ENCODE data around the gene DYSF. TPM values are rescaled to one million over a fixed set of nuclear protein-coding genes. Genes with fewer than 3 reads are reported as not detected.

Gene DYSF
- total and polyA plus RNA-seq, 3 donors from 2014 or later = 6.8 to 10.9 (median 8.9) TPM

DNA sequence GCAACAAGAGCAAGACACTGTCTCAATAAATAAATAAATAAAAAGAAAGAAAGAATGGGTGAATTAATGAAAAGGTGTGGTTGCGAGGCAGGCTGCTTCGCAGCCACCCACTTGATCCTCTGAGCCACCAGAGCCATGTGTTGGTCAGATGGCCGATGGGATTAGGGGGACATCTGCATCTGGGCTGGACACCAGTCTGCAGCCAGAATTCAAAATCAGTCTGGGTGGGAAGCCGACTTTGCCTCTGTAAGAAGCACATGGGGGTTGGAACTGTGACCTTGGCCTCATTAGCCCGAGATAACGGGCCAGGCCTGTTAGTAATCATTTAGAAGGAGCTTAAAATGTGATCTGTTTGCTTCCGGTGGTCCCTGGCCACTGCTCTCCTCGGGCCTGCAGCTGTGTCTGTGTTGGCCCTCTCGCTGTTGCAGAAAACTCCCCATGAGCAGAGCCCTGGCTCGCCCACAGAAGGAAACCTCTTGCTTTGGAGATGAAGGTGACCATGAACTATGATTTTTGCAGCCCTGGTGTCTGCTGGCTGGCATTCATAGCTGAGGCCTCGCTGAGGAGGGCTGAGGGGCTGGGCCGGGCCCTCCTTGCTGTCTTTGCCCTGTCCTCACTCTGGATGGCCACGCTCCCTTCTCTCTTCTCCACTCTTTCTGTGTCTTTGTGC, 94.4 kb downstream of the DYSF start:
- TF ChIP-seq POLR2A (IDR thresholded peaks at IDR 0.05) = no peak
- TF ChIP-seq, protein P1, sequence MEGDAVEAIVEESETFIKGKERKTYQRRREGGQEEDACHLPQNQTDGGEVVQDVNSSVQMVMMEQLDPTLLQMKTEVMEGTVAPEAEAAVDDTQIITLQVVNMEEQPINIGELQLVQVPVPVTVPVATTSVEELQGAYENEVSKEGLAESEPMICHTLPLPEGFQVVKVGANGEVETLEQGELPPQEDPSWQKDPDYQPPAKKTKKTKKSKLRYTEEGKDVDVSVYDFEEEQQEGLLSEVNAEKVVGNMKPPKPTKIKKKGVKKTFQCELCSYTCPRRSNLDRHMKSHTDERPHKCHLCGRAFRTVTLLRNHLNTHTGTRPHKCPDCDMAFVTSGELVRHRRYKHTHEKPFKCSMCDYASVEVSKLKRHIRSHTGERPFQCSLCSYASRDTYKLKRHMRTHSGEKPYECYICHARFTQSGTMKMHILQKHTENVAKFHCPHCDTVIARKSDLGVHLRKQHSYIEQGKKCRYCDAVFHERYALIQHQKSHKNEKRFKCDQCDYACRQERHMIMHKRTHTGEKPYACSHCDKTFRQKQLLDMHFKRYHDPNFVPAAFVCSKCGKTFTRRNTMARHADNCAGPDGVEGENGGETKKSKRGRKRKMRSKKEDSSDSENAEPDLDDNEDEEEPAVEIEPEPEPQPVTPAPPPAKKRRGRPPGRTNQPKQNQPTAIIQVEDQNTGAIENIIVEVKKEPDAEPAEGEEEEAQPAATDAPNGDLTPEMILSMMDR (IDR thresholded peaks at IDR 0.05) = no peak
- intact Hi-C loops (cut with DNase I; ENCODE audit: low total_unique reads) = loop anchor here (5.0 kb wide), 1 partner anchor 605 kb away; no protein-coding TSS in a partner anchor
- 56 to 78% methylated on average over 12 to 13 of the region's 13 CpGs for WGBS, 2 donors

DNA sequence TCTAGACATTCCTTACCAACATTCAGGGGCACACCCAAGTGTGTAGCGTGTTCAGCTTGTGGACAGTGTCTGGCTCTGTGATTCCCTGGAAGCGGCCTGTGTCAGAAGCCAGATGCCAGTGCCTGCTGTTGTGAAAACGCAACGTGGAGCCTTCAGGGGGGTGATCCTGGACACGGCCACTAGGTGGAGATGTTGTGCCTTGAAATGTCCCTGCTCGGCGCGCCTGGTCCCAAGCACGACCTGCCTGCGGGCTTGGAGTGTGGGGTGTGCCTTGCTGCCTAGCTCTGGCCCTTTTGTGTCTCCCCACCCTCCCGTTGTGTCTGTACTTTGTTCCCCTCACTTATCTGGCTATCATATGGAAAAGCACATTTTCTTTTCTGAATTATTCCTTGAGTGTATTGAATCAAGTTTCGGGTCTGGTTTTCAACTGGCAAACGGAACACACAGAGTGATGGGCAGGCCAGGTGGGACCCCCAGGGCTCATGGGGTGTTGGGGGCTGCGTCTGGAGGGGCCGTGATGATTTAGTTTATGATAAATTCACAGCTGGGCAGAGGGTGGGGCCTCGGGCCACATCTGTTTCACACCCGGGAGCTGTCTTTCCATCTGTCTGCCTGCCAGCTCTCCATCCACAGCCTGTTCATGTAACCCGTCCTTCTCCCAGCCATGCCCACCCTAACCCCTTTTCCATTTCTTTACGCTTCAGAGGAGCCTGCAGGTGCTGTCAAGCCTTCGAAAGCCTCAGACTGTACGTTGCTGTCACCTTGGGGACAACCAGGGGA, 95.5 kb downstream of the DYSF start:
- Histone ChIP-seq H3K4me3 (no peak overlapping the region), H3K27ac (no peak overlapping the region), H3K27me3 (no peaks in the 10 kb centered on the region), H3K36me3 (ENCODE audit: low read depth, missing control alignments) (no peaks in the 10 kb centered on the region), H3K9me3 (no peaks in the 10 kb centered on the region), H3K4me1 (peaks cover 8% of the 10 kb centered on the region)
- WGBS, 2 donors = 68 to 75% methylated on average over 20 to 21 of the region's 21 CpGs
- peak; percentile 88 for DNase-seq
- intact Hi-C loops (cut with DNase I; ENCODE audit: low total_unique reads) = loop anchor here (5.0 kb wide), 1 partner anchor 603 kb away; no protein-coding TSS in a partner anchor
- TF ChIP-seq, protein P1 (IDR thresholded peaks at IDR 0.05) = peak; percentile 81 to 90 (median 85)
- no peak for TF ChIP-seq POLR2A (IDR thresholded peaks at IDR 0.05)

More for the DNA sequence above, 94.4 kb downstream of the DYSF start:
- H3K9me3 ChIP-seq = no peaks in the 10 kb centered on the region
- H3K27ac ChIP-seq = no peak overlapping the region
- H3K36me3 ChIP-seq (ENCODE audit: low read depth, missing control alignments) = no peaks in the 10 kb centered on the region
- H3K4me3 ChIP-seq = no peak overlapping the region
- DNase-seq = no peak
- H3K4me1 ChIP-seq = peaks cover 8% of the 10 kb centered on the region
- H3K27me3 ChIP-seq = no peaks in the 10 kb centered on the region

DNA sequence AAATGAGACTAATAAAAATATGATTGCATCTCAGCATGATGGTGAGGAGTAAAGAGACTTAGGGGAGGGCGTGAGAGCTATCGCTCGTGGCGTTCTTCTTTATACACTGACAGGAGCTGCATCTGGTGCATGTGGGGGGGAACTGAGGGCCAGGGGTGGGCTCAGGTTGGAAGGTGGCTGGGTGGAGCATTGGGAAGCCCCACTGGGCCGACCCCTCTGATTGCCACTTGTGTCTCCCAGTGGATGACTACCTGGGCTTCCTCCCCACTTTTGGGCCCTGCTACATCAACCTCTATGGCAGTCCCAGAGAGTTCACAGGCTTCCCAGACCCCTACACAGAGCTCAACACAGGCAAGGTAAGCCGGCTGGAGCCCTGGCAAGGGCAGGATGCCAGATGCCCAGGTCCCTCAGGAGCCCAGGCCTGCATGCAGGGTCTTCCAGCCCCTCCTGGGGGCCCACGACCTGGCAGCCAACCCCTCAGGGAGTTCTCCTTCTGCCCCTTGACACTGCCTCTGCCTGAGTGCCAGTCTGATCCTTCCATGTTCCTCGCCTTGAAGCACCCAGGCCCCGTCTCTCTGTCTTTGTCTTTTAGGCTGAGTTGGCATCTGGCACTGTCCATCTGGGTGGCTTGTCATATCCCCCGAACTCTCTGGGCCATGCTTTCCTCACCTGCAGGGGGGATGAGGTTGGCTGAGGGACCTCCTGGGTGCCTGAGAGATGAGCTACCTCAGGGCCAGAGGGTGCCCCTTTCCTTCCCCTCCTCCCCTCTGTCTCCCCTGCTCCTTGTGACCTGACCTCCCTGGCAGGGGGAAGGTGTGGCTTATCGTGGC, 97.7 kb downstream of the DYSF start:
- intact Hi-C loops (cut with DNase I; ENCODE audit: low total_unique reads) = loop anchor here (10.0 kb wide), 1 partner anchor 254 kb away; no protein-coding TSS in a partner anchor
- Histone ChIP-seq H3K4me3 (no peak overlapping the region), H3K27me3 (no peaks in the 10 kb centered on the region), H3K4me1 (peaks cover 3% of the 10 kb centered on the region), H3K36me3 (ENCODE audit: low read depth, missing control alignments) (no peaks in the 10 kb centered on the region), H3K27ac (no peak overlapping the region), H3K9me3 (no peaks in the 10 kb centered on the region)
- DNase-seq = no peak
- WGBS, 2 donors = 89 to 93% methylated on average over 11 of the region's 11 CpGs
- TF ChIP-seq, protein P1 (IDR thresholded peaks at IDR 0.05) = no peak

DNA sequence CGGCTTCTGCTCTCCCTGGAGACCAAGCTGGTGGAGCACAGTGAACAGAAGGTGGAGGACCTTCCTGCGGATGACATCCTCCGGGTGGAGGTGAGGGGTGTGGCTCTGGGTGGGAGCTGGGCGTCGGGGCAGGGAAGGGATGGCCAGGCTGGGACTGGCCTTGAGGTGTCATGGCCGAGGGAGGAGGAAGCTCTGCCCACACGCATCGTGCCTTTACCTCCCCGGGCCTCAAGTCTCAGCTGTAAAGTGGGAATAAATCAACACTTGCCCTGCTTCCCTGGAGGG, 98.2 kb downstream of the DYSF start:
- TF ChIP-seq, protein P1 (IDR thresholded peaks at IDR 0.05) = no peak
- TF ChIP-seq POLR2A (IDR thresholded peaks at IDR 0.05) = no peak
- no peaks in the 10 kb centered on the region for H3K9me3 ChIP-seq
- H3K4me1 ChIP-seq = peaks cover 3% of the 10 kb centered on the region
- H3K36me3 ChIP-seq (ENCODE audit: low read depth, missing control alignments) = no peaks in the 10 kb centered on the region
- no peak for DNase-seq
- WGBS, 2 donors = 91 to 95% methylated on average over 9 of the region's 9 CpGs
- intact Hi-C loops (cut with DNase I; ENCODE audit: low total_unique reads) = loop anchor here (10.0 kb wide), 1 partner anchor 253 kb away; no protein-coding TSS in a partner anchor
- H3K27ac ChIP-seq = no peak overlapping the region
- no peak overlapping the region for H3K4me3 ChIP-seq
- no peaks in the 10 kb centered on the region for H3K27me3 ChIP-seq
